ENCODE data around the gene C1orf105.

The C1orf105 gene

DNA sequence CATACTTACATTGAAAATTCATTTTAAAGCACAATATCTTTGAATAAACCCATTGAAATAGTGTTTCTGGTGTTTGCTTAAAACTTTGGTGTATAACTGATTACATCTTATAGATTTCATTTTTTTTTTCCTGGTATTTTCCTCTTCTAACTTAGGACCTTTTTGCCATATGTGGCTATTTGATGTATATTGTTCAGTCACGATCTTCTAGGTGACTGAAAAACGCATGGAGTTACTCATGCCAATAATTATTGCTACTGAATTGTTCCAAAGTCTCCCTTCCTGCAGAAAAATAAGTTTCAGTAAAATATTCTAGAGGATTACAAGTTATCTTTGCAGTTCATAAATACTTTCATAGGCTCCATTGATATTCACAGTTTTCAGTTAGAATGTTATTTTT is 22.9 kb upstream of the C1orf105 start:
- no peak for DNase-seq

DNA sequence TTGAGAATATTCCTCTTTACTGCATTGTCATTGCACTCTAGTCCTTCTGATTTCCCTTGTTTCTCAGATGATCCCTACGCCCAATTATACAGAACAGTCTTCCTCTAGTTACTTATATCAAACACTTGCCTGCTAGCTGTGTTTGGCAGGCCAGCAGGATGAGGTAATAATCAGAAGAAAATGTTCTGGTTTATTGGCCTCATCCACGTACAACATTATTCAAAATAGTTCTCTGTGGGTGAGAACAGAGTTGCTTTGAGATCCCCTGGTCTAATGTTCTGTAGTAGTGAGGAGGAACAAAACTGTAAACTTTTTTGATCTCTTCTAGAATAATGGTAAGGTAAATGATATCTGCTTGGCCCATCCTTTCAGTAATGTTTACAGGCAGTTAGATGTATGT is 22.3 kb upstream of the C1orf105 start:
- DNase-seq = no peak

- DNase-seq = no peak
Observed at GRCh38 chr1:172398970-172399755, 21.3 kb upstream of the C1orf105 start.

GRCh38 chr1:172399756-172400721 is 20.4 kb upstream of the C1orf105 start:
- DNase-seq = no peak

DNA sequence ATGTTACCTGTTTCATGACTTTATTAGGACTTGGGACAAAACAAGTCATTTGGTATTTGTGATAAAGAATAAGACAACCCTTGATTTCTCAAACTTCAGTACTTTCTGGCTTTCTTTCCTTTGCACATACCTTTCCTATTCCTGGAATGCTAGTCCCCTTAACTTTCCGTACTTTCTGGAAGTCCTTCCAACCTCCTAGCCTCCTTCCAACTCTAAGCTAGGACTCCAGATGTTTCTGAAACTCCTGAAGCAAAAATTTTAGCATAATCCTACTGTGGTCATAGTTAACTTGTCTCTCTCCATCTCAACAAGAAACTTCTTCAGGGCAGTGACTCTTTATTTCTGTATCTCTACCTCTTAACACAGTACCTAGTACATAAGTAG is 19.8 kb upstream of the C1orf105 start:
- no peak for DNase-seq

DNA sequence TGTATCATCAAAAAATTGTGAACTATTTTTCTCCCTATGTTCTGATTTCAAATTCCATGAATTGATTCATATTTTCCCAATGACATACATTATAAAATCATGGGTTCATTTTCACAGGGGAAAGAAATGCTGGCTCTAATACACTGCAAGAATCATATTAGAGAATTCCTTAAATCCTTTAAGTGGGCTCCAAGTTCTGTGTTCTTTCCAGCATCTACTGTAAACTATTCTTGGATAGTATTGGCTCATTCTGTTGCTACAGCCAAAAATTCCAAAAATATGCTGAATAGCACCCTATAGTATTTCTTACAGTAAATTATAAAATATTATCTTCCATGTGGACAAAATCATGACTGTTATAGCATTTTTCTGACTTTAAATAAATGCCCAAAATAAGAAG is 19.0 kb upstream of the C1orf105 start:
- no peak for DNase-seq

- no peak for DNase-seq
Observed at GRCh38 chr1:172401892-172402291, 18.6 kb upstream of the C1orf105 start.

DNA sequence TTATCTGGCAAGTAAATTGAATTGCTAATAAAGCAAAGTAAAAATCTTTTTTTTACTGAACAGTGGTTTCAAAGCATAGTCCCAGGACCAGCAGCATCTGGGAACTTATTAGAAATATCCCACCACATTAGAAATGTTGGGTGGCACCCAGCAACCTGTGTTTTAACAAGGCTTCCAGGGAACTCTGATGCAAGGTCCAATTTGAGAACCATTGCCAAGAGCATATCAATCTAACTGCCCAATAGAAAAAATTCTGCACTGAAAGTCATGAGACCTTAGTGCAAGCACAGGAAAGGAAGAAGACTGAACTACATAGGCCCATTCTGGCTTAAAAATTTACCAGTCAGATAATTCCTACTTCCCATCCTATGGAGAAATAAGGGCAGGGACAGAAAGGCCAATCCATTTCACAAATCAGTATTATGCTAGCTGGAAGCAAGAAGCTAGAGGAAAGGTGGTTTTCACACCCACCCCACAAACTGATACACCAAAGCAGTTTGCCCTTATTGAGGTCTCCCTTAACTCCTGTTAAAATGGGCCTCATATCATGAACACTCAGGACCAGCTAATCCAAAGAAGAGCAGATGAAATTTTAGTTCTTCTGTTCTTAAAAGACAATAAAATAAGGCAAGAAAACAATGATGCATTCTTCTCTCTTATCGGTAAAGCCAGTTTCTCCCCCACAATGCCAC is 17.5 kb upstream of the C1orf105 start:
- DNase-seq = no peak

DNA sequence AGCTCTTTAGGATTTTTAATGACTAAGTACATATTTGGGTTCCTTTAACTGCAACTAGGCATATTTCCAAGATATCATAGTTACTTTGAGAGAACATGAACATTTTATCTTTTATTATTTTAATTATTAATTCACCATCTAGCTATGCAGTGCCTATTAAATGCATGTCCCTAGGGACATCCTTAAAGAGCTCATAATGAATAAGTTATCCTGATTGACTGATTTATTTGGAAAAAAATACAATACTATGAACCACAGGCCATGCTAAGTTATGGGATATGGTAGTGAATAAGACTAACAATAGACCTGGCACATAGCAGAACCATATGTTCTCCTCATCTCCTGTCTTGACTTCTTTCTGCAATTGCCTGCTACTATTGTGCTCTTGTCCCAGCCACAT is 16.4 kb upstream of the C1orf105 start:
- DNase-seq = no peak

- no peak for DNase-seq
Observed at GRCh38 chr1:172405912-172406311, 14.6 kb upstream of the C1orf105 start.

DNA sequence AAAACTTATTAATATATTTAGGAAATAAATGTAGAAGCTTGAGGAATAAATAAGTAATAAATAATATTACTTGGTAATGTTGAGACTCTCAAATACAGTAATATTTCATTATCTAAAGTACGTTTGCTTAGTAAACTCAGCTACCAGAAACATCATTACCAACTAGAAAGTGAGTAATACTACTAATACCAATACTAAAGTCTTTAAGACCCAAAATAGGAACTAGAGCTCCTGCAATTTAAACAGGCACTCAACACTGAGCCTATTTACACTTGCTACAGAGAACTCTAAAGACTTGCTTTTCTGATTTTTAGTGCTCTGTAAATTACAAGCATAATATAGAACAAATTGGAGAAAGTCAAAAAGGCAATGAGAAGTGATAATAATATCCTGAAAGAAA is 13.5 kb upstream of the C1orf105 start:
- no peak for DNase-seq

DNA sequence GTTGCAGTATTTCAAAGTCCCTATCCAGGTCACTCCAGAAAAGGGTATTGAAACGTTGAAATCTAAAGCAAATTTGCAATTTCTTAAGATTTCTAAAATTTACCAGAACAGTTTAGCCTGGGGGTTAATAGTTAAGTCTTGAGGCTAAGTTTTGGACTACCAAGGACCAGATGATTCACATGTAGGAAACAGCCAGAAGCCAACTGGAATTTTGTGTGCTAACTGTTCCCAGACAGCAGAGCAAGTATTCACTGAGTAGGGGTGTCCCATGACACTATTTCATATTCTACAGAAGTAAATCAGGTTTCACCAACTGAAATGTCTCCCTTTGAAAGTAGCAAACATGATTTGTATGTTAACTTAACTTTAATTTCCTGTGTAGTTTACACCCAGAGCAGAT is 11.5 kb upstream of the C1orf105 start:
- DNase-seq = no peak

DNA sequence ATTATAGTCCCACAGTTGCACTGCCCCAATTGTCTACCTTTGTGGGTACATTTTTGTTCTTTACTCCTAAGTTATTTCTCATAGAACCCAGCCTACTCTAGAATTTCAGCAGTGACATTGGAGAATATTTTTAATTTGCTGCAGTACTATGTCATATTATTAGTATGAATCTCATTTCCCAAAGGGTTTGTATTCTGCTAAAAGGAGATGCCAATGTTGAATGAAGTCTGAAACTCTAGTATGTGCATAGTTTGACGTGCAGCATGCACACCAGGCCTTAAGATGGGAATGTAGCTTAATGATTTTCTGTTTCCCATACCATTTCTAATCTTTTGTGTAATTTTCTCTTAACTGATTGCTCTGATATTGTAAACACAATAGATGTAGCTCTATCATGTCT is 10.5 kb upstream of the C1orf105 start:
- DNase-seq = no peak

- DNase-seq = no peak
Observed at GRCh38 chr1:172411791-172412338, 8.6 kb upstream of the C1orf105 start.

DNA sequence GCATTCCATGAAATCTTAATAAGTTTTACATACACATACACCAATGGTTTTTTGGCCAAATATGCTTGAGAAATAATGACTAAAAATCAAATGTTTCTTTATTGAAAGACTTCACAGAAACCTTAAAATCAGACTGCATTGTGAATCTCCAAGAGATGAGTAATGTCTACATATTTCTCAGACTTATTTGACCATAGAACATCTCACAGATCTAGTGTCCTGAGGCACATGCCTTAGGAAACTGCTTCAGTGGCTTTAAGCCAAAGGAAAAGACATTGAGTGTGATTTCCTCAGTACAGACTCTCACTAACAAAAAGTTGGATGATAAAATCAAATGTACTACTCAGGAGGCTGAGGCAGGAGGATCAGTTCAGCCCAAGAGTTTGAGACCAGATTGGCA is 6.2 kb upstream of the C1orf105 start:
- DNase-seq = no peak

DNA sequence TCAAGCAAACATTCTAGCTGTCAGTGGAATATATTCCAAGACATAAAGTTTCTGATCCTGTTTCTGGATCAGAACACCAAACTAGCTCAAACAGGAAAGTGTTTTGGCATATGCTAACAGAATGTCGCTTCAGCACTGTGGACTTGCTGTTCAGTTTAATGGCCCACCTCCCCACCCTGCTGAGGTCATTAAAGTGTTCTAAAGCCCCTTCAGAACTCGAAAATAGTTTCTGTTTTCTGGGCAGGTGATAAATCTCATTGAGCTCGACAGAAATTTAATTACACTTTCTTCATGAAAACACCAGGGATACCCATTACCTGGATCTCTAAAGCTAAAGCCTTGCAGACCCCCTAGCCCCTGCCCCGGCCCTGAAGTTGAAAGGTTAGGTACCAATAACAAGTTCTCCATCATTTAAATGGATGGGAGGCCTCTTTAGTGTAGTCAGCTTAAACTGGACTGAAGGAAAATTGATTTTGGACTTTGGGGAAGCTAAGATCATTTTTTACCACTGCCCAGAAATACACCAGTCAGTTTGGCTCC is 3.9 kb upstream of the C1orf105 start:
- DNase-seq = no peak

GRCh38 chr1:172417557-172417956 is 2.9 kb upstream of the C1orf105 start:
- DNase-seq = no peak

GRCh38 chr1:172421974-172422604 is 1.6 kb downstream of the C1orf105 start:
- no peak for DNase-seq

DNA sequence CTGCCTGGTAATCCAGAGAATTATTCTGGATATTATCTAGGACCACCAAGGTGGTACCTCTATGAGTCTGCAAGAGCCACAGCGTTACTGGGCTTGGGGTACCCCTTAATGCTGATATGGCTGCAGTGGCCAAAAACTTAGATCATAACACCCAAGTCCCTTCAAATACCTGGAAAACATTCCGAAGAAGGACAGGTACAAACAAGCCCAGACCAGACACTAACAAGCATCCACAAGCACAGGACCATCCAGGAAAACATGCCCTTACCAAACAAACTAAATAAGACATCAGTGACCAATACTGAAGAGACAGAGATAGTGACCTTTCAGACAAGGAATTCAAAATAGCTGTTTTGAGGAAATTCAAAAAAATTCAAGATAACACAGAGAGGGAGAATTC is 2.9 kb downstream of the C1orf105 start:
- DNase-seq = no peak

DNA sequence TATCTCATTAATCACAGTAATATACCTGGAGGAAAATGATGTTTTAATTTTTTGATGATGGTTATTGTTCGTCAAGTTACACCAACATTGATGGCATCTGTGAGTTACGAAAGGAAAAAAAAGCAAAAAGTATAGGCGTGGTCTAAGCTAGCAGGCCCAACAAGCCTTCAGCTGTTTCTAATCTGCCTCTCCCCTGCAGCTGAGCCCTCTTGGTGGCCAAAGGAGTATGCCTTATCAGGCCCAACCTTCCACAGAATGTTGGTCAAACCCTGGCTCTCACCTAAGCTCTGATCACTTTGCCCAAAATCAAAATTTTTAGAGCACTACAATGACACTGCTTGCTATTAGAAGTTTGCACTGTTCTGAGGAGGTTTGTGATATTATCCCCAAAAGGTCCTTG is 4.9 kb downstream of the C1orf105 start:
- no peak for DNase-seq

GRCh38 chr1:172427191-172427590 is 6.7 kb downstream of the C1orf105 start:
- no peak for DNase-seq
